Spleen (tissue), 7 donors: ENCODE results near the gene CD200.

Experiments
- CTCF ChIP-seq, 11 experiments: fragments of 200-600 bp in 7 of 11; fragments of 450-650 bp in 4 of 11; sonication (generic) in 4 of 11; IDR thresholded peaks in 8 of 11; conservative IDR thresholded peaks in 3 of 11; 1 replicate in 7 of 11; 2 replicates in 4 of 11; pipeline versions ENCODE4 v1.4.0 to v1.8.0; 2016 to 2021; ENCODE audit warnings: antibody characterized with exemption in 11 of 11, inconsistent platforms in 4 of 11, mild to moderate bottlenecking in 1 of 11
- POLR2A ChIP-seq, 3 donors: fragments of 450-650 bp; IDR thresholded peaks; one replicate each; pipeline ENCODE4 v1.5.1; 2017; ENCODE audit warnings: antibody characterized with exemption in 3 of 3, mild to moderate bottlenecking in 1 of 3
- POLR2AphosphoS5 ChIP-seq, 3 donors: sonication (generic); formaldehyde crosslinking; IDR thresholded peaks; one replicate each; pipeline ENCODE4 v1.5.1; 2017; ENCODE audit warnings: antibody characterized with exemption in 3 of 3
- donor health status: DM: no; HTN: no; CAD: no; lungs with moderate emphysema.
- donor health status: DM: no; HTN: no; CAD: no.
- donor health status: DM: no; HTN: no; CAD: no.

DNA sequence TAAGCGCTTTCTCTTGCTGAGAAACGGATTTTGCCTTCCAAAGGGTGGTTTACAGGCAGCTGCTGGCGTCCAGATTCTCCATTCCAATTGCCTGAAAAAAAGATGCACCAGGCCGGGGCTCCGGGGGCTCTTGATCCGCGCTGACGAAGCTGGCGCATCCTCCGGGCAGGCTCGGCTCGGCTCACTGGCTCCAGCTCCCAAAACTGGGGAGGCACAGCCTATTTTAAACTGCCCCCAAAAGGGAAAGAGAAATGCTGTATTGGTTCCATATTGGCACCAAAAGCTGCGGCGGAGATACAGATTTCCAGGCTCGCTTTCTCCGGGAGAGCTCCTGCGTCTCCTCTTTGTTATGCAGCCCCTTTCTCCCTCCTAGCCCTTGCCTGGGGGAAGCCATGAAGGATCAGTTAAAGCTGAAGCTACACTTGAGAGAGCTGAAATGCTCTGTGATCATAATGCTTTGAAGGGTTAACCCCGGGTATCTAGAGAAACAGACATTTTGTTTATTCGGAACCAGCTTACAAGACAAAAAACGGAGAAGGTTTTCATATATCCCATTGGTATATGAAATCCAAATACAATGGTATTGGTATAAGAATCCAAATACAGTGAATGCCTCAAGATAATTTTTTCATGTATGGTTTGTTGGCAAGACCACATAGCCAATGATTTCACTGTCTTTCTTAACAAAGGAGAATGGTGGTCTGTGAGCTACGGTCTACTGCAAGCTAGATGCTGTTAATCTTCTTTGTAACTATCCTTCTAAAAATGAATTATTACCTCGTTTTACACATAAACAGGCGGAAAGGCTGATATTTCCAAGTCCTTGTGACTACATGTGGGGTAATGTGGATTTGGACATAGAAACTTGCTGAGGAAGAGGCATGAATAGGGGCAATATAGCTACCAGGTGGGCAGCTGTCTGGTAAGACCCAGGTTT lies 693 bp downstream of the CD200 start:
- TF ChIP-seq CTCF (IDR thresholded peaks at IDR 0.05 in 8 of 11, conservative IDR thresholded peaks at IDR 0.05 in 3 of 11) (no peak), POLR2A (IDR thresholded peaks at IDR 0.05) (no peak), POLR2AphosphoS5 (IDR thresholded peaks at IDR 0.05) (no peak)
